ENCODE results near the gene SOX6.

The SOX6 gene

DNA sequence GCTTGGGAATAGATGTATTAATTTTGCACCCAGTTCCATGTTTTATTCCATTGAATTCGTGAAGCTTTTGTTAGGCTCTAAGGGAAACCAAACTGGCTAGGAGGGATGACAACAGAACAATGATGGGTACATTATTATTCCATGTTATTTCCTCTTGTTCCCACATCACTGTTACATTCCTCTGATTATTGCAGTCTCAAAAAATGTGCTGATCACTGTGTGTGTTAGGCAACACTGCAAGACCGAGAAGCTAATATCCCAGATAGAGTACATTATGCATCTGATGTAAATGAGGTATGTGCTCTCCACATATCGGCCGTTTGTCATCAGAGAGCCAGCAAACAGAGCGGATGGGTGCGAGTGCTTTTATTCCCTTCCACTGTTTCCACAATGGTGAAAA lies 327.9 kb downstream of the SOX6 start:
- DNase-seq, result no peak

DNA sequence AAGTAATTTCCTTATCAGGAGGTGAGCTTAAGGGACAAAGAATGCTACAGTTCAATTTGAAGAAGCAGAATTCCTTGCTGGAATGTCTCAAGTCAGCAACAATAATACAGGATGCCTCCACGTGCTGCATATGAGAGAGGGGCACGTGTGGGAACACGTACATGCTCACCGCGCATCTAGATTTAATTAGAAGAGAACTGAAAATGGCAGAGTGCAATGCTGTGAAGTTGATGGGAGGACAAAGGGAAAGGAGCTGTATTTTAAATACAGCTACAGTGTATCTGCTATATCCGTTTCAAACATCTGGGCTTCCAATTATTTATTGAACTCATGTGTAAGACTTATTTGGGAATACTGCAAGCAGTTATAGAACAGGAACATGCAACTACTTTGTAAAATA lies 328.7 kb downstream of the SOX6 start:
- no peak for DNase-seq

DNA sequence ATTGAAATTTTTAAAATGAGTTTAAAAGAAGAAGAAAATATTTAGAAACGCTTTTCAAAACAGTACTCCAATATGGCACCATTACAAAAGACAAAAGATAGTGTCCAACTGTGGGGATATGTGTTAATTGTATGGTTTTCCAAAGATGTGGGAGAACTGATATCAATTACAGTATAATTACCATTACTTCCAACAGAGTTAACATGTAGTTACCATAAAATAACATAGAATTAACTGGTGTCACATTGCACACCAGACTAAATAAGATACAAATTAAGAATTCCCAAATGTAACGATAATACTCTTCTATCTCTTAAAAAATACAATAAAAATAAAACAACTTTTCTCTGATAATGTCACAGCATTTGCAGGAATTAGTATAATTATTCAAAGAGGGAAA lies 329.5 kb downstream of the SOX6 start:
- DNase-seq, result no peak

DNA sequence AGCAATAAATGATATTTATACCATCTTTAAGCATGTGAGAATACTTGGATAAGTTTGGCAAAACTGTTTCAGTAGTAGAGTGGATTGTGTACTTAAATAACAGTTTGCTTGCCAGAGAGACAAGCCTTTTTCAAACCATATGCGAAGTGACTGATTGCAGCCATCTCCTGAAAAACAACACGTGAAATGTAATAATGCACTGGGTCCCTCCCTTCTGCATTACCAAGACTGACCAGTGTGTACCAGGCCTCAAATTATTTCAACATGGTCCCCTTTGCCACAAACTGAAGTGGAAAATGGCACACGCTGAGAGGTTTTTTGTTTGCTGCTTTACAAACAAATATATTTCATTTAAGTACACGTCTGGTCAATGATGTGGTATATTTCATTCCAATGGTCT lies 337.4 kb downstream of the SOX6 start:
- no peak for DNase-seq

DNA sequence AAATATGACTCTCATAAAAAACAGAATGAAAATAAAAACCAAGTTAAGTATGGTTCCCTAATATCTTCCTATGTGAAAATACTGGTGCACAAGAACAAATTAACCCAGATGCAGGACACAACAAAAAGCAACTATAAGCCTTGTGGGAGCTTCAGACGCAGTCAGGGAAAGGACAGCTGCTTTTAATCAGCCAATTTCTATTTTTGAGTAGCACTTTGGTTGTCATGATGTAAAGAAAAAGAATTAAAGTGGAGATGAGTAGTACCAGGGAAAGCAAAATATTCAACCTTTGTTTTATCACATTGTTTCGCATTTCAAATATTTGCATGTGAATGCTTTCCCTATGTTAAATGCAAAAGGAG lies 339.9 kb downstream of the SOX6 start:
- no peak for DNase-seq

DNA sequence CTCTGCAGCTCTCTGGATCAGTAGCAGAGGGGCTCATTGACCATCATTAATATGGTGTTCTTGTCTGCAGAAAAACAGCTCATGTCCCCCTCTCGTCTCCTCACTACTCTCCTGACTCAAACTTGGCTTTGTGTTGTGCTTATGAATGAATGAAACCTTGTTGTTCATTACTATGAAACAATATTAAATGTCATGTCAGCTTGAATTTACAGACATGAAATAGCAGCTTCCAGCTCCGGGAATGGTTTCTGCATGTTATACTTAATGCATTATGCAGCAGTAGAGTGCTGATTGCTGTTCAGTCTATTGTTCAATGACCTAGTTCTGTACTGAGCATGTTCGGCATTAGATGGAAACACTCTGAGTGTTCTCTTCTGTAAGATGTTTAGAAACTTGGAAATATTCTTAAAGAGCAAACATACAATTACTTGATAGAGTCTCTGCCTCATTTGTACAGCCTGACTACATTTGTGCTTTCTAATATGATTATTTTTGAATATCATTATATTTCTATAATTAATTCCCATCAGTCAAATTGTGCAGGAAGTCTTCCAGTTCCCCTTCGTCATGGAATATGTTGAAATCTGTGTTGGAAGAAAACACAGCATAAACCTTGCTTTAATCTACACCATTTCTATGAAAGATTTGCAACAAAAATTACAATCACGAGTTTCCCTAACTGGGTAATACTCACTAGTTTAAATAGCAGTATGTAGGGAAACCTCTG lies 340.4 kb downstream of the SOX6 start:
- DNase-seq, result no peak

DNA sequence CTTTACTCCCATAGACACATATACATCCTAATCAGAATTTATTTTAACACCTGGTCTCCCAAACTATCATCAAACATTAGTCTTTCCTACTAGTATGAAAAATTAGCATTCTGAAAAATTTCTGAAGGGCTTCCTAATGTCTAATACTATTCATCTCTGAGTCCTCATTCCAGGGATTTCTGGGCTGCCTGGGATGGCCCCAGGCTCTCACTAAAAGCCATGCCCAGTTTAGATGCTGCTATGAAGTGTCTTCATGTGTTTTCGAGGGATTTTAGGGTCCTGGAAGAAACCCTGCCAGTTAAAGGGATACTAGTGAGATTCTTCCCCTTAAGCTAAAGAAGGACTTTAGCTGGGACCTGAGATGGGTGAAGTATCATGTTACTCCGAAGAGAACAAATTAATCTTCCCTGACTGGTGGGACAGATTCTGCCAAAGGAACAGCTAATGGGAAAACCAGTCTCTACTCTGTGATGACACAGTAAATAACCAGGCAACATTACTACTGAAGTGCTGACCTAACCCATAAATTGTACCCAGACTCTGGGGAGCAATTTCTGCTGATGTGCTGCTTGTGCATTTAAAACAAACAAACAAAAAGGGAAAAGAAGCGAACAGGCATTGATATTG lies 342.6 kb downstream of the SOX6 start:
- DNase-seq, result peak; percentile 36

DNA sequence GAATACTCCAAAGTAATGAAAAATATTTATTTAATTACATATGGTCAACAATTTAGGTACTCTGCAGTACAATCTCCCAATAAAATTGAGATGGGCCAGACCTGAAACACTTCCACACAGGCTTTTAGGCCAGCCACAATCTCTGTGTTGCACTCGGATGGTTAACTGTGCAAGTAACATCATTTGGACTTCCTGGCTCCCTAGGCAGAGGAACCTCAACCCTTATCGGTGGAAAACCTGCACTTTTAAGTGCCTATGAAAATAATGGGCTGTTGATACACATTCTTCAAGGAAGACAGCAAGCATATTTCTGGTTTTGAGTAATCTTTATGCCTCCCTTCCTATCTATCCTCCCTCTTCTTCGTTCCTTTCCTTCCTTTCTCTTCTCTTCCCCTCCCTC lies 343.1 kb downstream of the SOX6 start:
- no peak for DNase-seq

DNA sequence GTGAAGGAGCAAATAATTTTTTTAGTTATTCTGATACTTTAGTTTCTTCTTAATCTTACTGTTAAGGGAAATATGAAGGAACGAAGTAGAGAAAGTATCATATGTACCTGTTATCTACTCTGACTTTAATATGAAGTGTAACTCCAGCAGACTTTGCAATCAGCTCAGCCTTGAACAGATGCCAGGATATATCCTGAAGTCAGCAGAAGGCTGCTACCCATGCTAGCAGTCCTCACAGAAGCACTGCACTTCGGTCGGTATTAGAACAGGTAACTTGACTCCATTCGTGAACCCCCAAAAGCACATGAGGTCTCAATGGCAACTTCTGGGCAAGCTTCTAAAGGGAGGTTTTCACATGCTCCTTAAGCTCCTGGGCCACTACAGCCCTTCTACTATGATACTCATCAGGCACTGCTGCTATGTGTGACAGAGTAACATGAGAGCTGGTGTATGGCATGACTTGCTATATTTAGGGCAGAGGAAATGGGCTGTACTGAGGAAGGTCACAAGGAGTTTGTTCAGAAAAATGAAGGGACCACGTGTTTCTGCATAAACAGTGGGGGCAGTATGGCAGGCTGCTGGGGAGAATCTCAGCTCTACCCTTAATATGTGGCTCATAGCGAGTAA lies 344.1 kb downstream of the SOX6 start:
- peak; percentile 54 for DNase-seq

DNA sequence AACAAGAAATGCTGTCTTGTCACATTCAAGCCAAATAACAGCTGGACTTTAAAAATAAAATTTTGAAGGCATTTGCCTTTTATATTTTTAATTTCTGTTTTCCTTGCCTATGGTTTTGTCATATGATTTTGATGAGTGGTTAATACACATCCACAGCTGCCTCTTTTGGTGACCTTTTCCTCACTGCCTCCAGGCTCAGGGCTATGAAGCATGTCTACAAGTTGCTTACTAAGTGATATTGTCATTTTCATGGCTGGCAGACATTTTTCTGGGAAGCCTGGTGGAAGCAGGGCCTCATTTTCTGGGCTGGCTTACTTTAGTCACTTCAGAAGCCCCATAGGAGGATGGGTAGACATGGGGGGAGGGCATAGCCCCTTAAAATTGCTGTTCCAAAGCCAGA lies 344.9 kb downstream of the SOX6 start:
- DNase-seq, result no peak

DNA sequence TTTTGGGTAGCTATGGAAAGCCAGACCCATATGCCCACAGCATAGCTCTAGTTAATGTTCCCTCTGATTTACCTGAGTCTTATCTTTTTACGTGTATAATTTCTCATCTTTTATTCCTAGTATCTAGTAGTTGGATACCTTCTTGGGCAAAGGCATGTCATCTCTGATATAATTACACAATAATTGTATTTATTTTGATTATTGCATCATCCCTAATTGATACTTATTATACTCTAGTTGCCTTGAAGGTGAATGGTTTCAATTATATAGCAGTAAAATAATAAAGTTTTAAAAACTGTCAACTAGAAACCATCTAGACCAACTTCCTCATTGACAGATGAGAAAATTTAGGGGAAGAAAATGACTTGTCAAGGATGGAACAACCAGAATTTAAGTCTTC lies 347.3 kb downstream of the SOX6 start:
- DNase-seq, result no peak

DNA sequence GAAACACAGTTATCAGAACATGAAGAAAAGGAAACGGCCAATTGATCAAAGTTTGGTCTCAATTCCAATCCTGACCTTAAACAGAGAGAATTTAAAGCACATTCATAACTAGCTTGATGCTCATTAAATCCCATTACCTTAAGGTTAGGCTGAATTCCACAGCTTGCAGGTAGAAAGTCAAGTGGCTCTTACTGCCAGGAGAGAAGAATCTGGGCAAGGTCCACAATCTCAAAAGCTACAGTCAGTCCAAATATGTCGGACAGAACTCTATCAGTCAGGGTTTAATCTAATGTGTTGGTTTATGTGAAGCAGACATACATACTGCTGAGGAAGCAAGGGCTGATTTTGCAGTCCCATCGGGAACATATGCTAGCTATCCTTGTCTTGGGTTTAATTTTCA lies 348.8 kb downstream of the SOX6 start:
- DNase-seq, result no peak

DNA sequence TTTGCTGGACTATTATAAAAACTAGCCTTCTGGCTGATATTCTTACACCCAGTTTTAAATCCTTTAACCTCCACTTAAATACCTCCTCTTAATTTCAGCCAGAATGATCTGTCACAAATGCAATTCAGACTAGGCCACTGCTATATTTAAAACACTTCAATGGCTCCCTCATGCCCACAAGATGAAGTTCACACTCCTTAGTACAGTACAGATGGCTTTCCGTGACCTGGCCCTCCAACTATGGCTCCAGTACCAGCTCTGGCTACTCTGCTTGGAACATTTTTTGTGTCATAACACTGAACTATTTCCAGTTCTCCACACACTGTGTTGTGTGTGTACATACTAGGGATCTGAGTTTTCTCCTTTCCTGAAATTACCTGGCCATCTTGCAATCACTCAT lies 353.4 kb downstream of the SOX6 start:
- DNase-seq, result no peak

DNA sequence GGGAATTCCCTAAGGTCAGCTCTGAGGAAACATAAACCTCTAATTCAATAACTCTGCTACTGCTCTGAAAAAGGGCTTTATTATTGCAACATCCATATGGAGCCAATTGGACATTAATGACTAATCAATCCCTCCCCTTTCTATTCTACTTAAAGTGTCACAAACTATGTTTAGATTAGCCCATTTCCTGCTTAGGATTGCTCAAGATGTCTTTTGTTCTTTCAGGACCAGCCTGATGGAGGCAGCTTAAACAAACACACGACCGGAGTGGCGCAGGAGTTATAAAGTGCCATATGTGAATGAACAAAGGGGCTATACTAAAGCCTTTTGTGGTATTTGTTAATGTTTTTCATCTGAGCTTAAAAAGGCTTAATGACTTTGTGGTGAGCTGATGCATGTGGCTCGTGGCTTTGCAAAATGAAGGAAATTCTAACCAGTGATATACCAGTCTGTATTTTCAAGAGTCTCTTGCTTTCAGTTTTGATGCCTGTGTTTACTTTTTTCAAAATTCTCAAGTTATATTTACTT lies 354.4 kb downstream of the SOX6 start:
- DNase-seq, result peak; percentile 28

DNA sequence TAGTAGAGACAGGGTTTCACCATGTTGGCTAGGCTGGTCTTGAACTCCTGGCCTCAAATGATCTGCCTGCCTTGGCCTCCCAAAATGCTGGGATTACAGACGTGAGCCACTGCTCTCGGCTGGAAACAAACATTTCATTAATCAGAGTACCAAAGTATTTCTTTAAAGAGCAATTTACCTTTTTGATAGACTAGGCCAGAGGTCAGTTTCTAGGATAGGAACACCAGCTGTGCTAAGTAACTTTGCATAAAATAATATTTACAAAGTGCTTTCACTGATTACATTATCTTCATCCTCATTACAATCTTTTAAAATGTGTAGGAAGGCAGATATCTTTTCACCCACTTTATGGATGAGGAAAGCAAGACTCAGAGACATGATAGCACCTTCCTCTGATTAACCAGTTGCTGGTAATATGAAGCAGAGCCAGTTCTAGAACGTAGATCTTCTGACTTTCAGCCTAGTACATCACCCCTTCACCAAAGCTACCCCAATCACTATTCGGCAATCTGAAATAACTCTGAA lies 355.2 kb downstream of the SOX6 start:
- no peak for DNase-seq

DNA sequence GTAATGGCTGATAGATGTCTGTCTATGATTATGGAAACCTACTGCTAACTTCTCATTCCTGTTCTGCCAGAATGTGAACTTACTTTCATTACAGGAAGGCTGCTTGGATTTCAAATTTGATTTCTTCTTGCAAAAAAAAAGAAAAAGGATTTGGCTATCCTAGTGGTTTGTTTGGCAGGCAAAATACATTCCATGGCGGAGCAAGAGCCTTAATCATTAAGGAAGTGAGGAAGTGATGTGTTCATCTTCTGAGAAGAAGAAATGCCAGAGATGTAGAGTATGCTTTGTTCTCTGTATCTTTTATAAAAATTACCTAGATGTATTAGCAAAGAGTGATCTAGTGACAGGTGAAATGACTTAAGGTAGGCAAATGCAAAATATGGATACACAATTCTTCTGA lies 356.3 kb downstream of the SOX6 start:
- DNase-seq, result no peak

DNA sequence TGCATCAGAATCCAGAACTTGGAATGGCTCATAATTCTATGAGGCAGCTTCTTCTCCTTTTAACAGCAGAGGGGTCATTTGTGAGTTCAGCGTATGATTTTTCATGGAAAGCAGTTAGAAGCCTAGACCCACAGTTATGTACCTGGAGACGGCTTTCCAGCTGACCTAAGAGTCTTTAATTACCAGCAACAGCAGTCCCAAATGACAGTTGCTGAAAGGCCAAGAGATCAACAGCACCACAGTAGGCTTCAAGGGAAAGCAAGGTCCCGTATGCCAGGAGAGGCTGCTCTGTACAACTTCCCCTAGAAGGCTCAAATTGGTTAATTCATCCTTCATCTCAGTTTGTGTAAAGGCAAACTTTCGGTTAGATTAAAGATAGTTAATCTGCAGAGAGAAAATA lies 363.0 kb downstream of the SOX6 start:
- DNase-seq, result no peak

DNA sequence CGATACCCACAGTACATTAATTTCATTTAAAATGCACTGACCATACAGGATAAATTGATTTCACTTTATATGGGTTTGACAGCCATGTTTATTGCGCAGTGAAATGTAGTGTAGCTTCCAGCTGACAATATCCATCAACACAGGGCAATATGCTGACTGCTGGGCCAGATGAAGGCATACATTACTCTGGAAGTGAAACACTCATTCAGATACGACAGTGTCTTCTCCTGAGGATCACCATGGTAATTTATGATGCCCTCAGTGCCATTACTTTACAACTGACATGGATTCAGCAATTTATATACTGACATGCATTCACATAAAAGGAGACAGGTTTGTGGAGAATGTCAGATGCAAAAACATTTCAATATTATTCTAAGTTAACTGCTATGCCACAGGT lies 365.1 kb downstream of the SOX6 start:
- DNase-seq, result no peak

DNA sequence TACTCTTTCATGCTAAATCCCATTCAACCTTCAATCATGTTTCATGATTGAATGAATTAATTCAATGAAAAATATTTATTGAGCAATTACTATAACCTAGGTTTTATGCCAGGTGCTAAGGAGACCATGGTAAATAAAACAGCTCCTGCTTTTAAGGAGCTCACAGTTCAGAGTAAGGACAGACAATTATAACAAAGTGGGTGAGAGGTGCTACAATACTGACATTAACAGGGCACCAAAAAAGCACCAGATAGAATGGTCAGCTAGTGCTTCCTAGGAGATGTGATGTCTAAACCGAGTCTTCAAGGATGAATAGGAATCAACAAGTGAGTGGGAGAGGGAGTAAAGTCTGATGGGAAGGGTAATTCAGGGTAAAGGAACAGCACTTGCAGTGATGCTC lies 366.7 kb downstream of the SOX6 start:
- DNase-seq, result no peak

DNA sequence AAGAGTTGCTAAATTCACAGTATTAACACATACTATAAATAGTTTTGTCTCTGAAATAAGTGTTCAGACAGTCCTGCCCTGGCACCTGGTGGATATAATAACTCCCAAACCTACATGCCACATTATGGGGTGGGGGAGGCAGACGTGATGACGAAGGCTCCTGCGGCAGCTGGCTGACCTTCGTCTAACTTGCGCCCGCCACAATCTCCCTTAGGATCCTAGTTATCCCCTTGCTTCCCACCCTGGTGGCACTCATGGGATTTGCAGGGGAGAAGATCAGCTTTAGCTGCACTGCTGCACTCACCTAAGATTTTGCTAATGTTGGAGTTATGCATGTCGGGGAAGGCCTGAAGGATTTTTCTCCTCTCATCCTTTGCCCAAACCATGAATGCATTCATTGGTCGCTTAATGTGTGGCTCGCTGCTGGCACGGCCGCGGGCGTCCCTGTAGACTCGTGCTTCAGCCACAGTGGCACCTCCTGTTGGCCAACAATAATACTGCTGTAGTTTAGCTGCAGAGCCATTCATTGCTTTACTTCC lies 367.6 kb downstream of the SOX6 start:
- no peak for DNase-seq

DNA sequence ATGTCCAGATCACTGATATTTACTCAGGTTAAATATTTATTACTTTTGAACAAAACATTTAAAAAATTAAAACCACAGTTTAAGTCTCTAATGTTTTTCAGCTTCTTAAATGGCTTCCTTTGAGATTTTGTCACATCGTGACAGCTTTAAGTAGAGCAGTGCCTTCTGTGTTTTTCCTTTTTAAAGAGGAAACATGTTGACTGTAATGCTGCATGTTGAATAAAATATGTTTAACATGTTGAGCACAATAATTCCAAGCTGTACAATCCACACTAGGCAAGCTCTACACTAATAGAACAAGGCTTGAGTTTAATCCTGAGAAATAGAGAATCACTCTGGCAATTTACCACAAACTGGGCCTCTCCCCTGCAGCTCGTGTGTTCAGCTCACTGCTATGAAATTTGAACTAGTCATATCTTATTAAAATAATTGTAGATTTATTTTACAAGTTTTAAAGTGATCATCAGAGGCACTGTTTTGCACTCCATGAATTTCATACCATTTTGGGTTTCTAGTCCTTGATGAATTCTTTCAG lies 368.3 kb downstream of the SOX6 start:
- DNase-seq, result no peak

DNA sequence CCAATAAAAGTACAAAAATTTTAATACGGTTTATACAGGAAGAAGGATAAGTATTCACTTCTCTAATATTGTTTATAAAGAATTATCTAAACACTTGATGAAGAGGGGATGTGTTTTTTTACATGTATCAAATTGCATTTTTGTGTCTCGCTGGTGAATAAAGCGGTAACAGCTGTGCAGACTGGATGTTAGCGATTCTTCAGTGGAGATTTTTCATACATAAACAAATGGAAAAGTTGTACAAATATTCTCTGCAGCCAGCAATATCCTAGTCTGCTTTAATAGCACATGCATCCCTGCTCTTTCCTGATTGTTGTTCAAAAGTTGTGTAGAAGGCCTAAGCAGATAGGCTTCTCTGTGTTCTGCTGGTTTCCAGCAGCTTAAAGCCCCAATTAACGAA lies 369.3 kb downstream of the SOX6 start:
- DNase-seq, result no peak

DNA sequence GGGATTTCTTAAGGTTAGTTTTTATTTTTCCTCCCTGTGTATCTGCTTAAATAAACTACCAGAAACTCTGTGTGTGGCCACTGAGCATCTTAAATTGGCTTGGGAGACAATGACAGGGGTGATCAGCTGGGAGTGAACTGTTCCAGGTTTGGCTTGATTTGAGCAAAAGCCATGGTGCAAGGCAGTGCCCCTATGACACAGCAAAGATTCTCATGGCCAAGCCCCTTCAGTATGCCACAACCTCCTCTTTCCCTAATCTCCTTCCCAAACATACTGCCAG lies 370.5 kb downstream of the SOX6 start:
- no peak for DNase-seq

Measured in NCI-H524 treated with DMSO at 0.1 percent for 48 hours (cell line).